HG02885 (cell line): Measurements from ENCODE around the gene RNF207.

Experiments
- ATAC-seq: cut with Tn5 transposase; IDR thresholded peaks from one replicate; pipeline ENCODE4 v1.9.1; 2021; ENCODE audit warnings: mild to moderate bottlenecking; ENCODE audit not compliant: unreplicated experiment, poor library complexity

Gene RNF207

GRCh38 chr1:6223617-6224016, 17.7 kb downstream of the RNF207 start:
- no peak for ATAC-seq

GRCh38 chr1:6224718-6225117, 18.8 kb downstream of the RNF207 start:
- no peak for ATAC-seq

GRCh38 chr1:6225651-6226050, 19.7 kb downstream of the RNF207 start:
- no peak for ATAC-seq

GRCh38 chr1:6233376-6233775, 27.5 kb downstream of the RNF207 start:
- ATAC-seq: no peak

GRCh38 chr1:6234502-6235295, 28.8 kb downstream of the RNF207 start:
- ATAC-seq: no peak

- no peak for ATAC-seq
Observed at GRCh38 chr1:6235296-6235677, 29.4 kb downstream of the RNF207 start.

GRCh38 chr1:6237093-6237492, 31.2 kb downstream of the RNF207 start:
- no peak for ATAC-seq

- ATAC-seq: no peak
Observed at GRCh38 chr1:6239213-6239752, 33.4 kb downstream of the RNF207 start.

GRCh38 chr1:6239950-6240768, 34.2 kb downstream of the RNF207 start:
- ATAC-seq: no peak

GRCh38 chr1:6241107-6241886, 35.4 kb downstream of the RNF207 start:
- no peak for ATAC-seq

- no peak for ATAC-seq
Observed at GRCh38 chr1:6241887-6242740, 36.2 kb downstream of the RNF207 start.

- no peak for ATAC-seq
Observed at GRCh38 chr1:6243053-6243834, 37.3 kb downstream of the RNF207 start.

GRCh38 chr1:6243993-6244392, 38.1 kb downstream of the RNF207 start, which contains the start of gene HES3:
TSS of gene HES3 (plus strand) at chr1:6244179. CDS start at chr1:6244366, 187 bp downstream.
- no peak for ATAC-seq

- no peak for ATAC-seq
Observed at GRCh38 chr1:6244401-6245049, 38.6 kb downstream of the RNF207 start.

- no peak for ATAC-seq
Observed at GRCh38 chr1:6245086-6245868, 39.4 kb downstream of the RNF207 start.

GRCh38 chr1:6245869-6246496, 40.1 kb downstream of the RNF207 start:
- no peak for ATAC-seq
